Prostate gland (tissue), 2 donors: Measurements from ENCODE around the gene NES. TPM values are rescaled to one million over a fixed set of nuclear protein-coding genes. Genes with fewer than 3 reads are reported as not detected.

ENCODE experiments used
- DNase-seq: peaks from one replicate; pipeline ENCODE4 v3.0.0-alpha.2; 2019; ENCODE audit warnings: low spot score
- H3K27ac ChIP-seq, 2 donors: fragments of 200-600 bp; sonication (generic); 2 replicates each; pipeline ENCODE4 v1.5.1; 2017 to 2019
- H3K27me3 ChIP-seq: fragments of 200-600 bp; sonication (generic); replicated peaks from 2 replicates; pipeline ENCODE4 v1.5.1; 2019; ENCODE audit not compliant: insufficient read depth
- H3K36me3 ChIP-seq, 2 donors: fragments of 200-600 bp; sonication (generic); 1 replicate in 1 of 2; 2 replicates in 1 of 2; pipeline versions ENCODE4 v1.5.1 to v1.8.1; 2017 to 2019
- H3K4me1 ChIP-seq: fragments of 200-600 bp; sonication (generic); replicated peaks from 2 replicates; pipeline ENCODE4 v1.5.1; 2019
- H3K4me3 ChIP-seq, 2 donors: fragments of 200-600 bp; sonication (generic); 2 replicates each; pipeline ENCODE4 v1.5.1; 2017 to 2019
- H3K9me3 ChIP-seq: fragments of 200-600 bp; sonication (generic); 2 replicates; pipeline ENCODE4 v1.5.1; 2017
- POLR2A ChIP-seq: fragments of 450-650 bp; IDR thresholded peaks from one replicate; pipeline ENCODE4 v1.6.1; 2016; ENCODE audit warnings: antibody characterized with exemption, mild to moderate bottlenecking
- POLR2AphosphoS5 ChIP-seq: sonication (generic); formaldehyde crosslinking; IDR thresholded peaks from one replicate; pipeline ENCODE4 v1.6.1; 2017; ENCODE audit warnings: antibody characterized with exemption
- WGBS: methylation state at CpG from one replicate; pipeline ENCODE4 v1.1.5; 2018; 5-methylcytosine and 5-hydroxymethylcytosine counted together
- intact Hi-C: fragments of 100-400 bp; cut with DNase I; formaldehyde crosslinking; loops from one replicate; pipeline ENCODE4 v1.14.2; 2022
- total RNA-seq, 2 donors: library from RNA; depleted of rRNA; stranded (reverse); fragments of >200 nt; gene quantifications; one replicate each; pipeline ENCODE4 v1.1.0, GENCODE V29; 2016
- TF ChIP-seq, protein P1 (sequence below), 4 experiments: fragments of 200-600 bp in 2 of 4; fragments of 450-650 bp in 2 of 4; sonication (generic) in 2 of 4; IDR thresholded peaks; 1 replicate in 3 of 4; 2 replicates in 1 of 4; pipeline ENCODE4 v1.5.1; 2016 to 2019; ENCODE audit warnings: antibody characterized with exemption in 4 of 4, mild to moderate bottlenecking in 2 of 4, moderate library complexity in 2 of 4

NES gene
- total RNA-seq, 2 donors from 2014 or later = 11.2 to 33.4 TPM

DNA sequence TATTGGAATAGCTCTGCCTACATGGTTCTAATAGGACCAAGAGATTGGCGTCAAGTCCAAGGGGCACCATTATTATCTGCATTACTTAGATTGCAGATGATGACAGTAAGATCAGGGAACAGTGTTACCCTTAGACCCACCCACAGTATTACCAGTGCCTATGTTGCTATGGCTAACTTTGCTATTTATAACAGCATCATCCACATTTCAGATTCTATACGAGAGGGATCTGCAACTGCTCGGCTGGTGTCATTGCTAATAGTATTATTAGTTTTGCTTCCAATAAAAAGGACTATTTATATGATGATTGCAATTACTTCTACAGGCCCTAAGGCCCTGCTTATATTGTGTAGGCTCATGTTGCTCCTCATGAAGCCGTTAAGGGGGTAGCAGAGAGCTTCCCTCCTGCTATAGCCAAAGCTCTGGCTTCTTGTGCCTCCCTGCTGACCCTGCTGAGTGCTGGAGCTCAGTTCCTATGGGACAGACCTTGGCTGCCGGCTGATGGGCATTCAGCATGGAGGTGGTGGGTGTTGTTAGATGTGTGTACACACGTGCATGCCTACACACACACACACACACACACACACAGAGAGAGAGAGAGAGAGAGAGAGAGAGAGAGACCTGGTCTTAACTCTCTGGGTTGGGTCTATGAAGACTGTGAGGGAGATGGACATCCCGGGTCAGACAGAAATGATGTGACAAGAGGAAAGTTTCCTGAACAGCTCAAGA lies 34.0 kb downstream of the NES start:
- TF ChIP-seq, protein P1, sequence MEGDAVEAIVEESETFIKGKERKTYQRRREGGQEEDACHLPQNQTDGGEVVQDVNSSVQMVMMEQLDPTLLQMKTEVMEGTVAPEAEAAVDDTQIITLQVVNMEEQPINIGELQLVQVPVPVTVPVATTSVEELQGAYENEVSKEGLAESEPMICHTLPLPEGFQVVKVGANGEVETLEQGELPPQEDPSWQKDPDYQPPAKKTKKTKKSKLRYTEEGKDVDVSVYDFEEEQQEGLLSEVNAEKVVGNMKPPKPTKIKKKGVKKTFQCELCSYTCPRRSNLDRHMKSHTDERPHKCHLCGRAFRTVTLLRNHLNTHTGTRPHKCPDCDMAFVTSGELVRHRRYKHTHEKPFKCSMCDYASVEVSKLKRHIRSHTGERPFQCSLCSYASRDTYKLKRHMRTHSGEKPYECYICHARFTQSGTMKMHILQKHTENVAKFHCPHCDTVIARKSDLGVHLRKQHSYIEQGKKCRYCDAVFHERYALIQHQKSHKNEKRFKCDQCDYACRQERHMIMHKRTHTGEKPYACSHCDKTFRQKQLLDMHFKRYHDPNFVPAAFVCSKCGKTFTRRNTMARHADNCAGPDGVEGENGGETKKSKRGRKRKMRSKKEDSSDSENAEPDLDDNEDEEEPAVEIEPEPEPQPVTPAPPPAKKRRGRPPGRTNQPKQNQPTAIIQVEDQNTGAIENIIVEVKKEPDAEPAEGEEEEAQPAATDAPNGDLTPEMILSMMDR (IDR thresholded peaks at IDR 0.05) = no peak
- TF ChIP-seq POLR2AphosphoS5 = no peak
- no peak for TF ChIP-seq POLR2A
- WGBS = 71% methylated on average over 6 of the region's 7 CpGs
- H3K4me1 ChIP-seq = no peaks in the 10 kb centered on the region
- H3K27me3 ChIP-seq = peaks cover 28% of the 10 kb centered on the region
- no peak overlapping the region for H3K4me3 ChIP-seq
- H3K36me3 ChIP-seq = no peaks in the 10 kb centered on the region
- intact Hi-C loops = no loop called here
- no peak overlapping the region for H3K27ac ChIP-seq
- no peaks in the 10 kb centered on the region for H3K9me3 ChIP-seq
- no peak for DNase-seq

DNA sequence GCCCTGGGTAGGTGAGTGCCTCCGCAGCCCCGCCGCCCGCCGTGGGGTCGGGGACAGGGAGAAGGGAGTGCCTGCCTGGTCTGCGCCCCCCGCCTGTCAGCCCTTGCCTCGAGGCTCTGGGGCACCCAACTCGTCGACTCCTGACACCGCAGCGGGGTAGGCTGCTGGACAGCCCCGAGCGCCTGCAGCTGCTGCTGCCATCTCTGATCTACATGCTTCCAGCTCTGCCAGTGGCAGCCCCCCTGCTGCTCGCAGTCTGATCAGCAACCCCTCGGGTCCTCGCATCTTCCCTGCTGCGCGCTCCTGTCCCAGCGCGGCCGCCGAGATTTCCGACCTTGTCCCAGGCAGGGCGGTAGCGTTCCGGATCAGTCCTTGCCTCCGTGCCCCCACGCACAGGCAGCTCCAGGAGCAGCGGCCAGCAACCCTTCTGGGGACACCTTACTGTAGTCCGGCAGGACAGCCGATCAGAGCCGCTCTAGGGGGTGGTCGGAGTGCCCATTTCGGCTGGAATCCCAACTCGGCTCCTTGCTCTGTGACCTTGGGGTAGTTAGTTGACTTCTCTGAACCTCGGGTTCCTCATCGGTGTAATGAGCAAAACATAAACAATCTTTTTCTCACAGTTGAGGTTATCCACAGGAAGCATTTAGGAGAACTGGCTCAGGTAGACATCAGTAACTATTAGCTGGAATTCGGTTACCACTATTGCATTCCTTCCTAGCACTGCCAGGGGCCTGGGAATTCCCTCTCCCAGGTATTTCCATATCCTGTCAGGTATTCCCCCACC lies 34.8 kb downstream of the NES start:
- no peak overlapping the region for H3K27ac ChIP-seq
- H3K9me3 ChIP-seq = no peaks in the 10 kb centered on the region
- intact Hi-C loops = no loop called here
- no peaks in the 10 kb centered on the region for H3K36me3 ChIP-seq
- 18% methylated on average over 38 of the region's 40 CpGs for WGBS
- no peak for TF ChIP-seq POLR2A
- TF ChIP-seq POLR2AphosphoS5 = no peak
- TF ChIP-seq, protein P1 (IDR thresholded peaks at IDR 0.05) = no peak
- DNase-seq = no peak
- peaks cover 31% of the 10 kb centered on the region for H3K27me3 ChIP-seq
- H3K4me1 ChIP-seq = no peaks in the 10 kb centered on the region
- peak overlapping the region; percentile 16 to 31 for H3K4me3 ChIP-seq

DNA sequence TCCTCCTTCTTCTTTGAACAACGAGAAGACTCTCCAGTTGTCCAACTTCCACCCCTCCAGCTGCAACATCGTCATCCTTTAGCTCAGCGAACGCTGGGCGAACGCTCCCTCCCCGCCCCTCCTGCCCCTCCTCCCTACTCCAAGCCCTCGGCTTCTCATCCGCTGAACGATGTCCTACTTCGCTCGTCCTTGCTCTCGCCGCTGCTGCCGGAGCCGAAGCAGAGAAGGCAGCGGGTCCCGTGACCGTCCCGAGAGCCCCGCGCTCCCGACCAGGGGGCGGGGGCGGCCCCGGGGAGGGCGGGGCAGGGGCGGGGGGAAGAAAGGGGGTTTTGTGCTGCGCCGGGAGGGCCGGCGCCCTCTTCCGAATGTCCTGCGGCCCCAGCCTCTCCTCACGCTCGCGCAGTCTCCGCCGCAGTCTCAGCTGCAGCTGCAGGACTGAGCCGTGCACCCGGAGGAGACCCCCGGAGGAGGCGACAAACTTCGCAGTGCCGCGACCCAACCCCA lies 35.4 kb downstream of the NES start, which contains the start of gene BCAN:
Gene BCAN, plus strand, starts transcription at position 357 of the 504 bp plus-strand sequence. CDS start 3,938 bp downstream, outside the sequence.
- no peak for DNase-seq
- peaks cover 31% of the 10 kb centered on the region for H3K27me3 ChIP-seq
- H3K9me3 ChIP-seq = no peaks in the 10 kb centered on the region
- no peaks in the 10 kb centered on the region for H3K4me1 ChIP-seq
- peak within 1 kb of the TSS; percentile 16 to 31 for H3K4me3 ChIP-seq
- intact Hi-C loops = no loop called here
- TF ChIP-seq POLR2AphosphoS5 = no peak
- no peak for TF ChIP-seq POLR2A
- TF ChIP-seq, protein P1 (IDR thresholded peaks at IDR 0.05) = no peak
- no peaks in the 10 kb centered on the region for H3K36me3 ChIP-seq
- WGBS = under 1% methylated on average over 41 of the region's 46 CpGs
- H3K27ac ChIP-seq = no peak within 1 kb of the TSS

DNA sequence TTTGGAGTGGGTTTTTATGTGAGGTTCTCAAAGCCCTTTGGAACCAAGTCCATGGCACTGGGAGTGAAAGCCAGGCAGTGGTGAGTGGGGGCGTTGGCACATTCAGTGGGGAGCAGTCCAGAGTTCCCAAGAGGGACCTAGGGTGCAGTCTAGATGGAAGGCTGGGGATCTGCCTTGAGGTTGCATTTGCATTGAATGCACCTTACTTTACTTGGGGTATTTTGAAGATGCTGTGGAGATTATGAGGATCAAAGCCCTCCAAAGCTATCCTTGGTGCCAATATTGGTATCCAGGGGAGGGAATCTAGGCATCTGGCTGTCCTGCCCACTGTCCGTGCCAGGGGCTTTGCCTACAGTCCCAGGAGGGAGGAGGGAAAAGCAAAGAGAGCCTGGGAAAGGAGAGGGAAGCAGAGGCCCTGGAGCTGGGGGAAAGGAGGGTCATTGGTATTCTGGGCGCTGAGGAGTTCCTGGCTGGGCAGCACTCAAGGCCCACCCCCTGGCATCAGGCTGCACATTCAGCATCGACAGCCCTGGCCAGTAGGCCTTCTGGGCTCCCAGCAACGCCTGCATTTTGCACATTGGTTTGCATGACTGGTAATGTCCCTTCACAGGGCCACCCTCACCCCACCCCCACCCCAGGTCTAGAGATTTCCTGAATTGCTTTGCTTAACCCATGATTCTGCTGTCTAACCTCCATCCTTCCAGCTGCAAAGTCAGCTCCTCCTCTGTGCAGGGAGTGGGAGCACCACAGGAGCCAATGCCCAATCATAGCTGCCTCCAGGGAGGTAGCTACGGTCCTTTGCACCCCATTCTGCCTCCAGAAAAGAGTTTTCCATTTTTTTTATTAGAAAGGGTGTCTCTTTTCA lies 36.1 kb downstream of the NES start:
- DNase-seq = no peak
- H3K4me3 ChIP-seq = no peak overlapping the region
- H3K27ac ChIP-seq = no peak overlapping the region
- H3K9me3 ChIP-seq = no peaks in the 10 kb centered on the region
- 42% methylated on average over 6 of the region's 6 CpGs for WGBS
- no peaks in the 10 kb centered on the region for H3K36me3 ChIP-seq
- intact Hi-C loops = no loop called here
- no peak for TF ChIP-seq POLR2A
- no peak for TF ChIP-seq POLR2AphosphoS5
- TF ChIP-seq, protein P1 (IDR thresholded peaks at IDR 0.05) = no peak
- no peaks in the 10 kb centered on the region for H3K4me1 ChIP-seq
- H3K27me3 ChIP-seq = peaks cover 31% of the 10 kb centered on the region
